HG02981 (cell line): ENCODE measurements around the gene COLEC12.
A peak's percentile ranks its signal among the peaks of the same experiment; 100 is the strongest.

Experiments
- ATAC-seq: cut with Tn5 transposase; IDR thresholded peaks from one replicate; pipeline ENCODE4 v1.9.1; 2021; ENCODE audit warnings: mild to moderate bottlenecking, moderate library complexity; ENCODE audit not compliant: unreplicated experiment

The COLEC12 gene

DNA sequence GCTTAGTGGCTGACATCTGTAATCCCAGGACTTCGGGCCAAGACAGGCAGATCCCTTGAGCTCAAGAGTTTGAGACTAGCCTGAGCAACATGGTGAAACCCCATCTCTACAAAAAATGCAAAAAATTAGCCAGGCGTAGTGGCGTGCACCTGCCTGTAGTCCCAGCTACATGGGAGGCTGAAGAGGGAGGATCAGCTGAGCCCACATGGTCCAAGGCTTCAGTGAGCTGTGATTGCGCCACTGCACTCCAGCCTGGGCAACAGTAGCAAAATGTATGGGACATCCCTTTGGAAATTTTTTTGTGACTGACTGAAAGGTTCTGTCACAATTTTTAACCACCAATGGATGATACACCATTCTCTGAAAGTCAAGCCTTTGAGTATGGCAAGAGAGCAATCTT is 6.3 kb upstream of the COLEC12 start:
- no peak for ATAC-seq

DNA sequence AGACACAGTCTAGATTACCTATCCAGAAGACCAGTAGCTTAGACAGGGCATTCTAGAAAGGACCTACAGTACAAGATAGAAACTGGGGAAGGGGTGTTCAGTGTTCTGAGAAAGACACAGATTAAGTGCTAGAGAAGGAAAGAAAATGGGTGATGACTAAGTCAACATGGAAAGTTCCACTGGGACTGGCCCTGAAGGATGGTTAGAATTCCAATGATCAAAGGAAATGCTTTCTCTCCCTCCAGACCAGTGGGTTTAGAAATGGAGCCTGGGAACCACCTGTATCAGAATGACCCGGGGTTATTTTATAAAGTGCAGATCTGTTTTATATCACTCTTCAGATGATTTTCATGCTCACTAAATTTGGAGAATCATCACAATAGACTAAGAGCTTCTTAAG is 5.8 kb upstream of the COLEC12 start:
- no peak for ATAC-seq

DNA sequence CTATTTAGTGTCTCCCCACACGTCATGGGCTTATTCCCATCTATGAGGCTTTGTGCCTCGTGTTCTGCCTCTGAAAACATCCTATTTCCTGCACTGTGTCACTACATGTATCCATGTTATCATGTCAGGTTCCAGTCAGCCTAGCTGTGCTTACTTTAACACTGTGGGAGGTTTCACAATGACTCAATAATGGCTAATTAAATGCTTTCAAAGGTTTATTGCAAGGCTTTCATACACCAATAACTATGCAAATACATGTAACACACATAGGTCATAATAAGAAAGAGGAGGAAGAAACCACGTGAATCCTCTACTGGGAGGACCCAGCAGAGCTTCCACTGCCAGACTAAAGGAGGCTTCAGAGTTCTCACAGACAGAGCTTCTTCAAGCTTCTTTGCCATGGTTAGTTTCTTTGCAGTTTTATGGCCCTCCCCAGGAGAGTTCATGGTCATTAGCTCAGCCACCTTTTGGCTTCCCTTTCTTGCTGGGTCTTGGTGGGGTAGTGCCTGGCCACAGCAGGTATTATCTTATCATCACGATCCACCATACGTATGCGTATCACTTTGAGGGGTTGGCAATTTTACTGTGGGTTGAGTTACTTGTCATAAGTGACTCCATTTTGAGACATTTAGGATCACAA is 5.1 kb upstream of the COLEC12 start:
- peak; percentile 96 for ATAC-seq

DNA sequence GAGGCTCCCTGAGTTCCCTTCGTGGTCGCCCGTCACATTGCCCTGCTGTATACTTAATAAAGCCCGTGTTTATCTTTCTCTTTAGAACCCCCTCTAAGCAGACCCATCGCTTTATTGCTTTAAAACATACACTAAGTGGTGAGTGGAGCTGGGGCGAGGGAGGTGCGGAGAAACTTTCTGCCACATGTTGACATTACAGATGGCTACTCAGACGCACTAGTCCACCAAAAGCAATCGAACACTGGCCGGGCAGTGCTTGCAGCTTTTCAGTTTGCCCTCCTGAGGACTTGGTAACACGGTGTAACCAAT is 859 bp upstream of the COLEC12 start:
- ATAC-seq = no peak

DNA sequence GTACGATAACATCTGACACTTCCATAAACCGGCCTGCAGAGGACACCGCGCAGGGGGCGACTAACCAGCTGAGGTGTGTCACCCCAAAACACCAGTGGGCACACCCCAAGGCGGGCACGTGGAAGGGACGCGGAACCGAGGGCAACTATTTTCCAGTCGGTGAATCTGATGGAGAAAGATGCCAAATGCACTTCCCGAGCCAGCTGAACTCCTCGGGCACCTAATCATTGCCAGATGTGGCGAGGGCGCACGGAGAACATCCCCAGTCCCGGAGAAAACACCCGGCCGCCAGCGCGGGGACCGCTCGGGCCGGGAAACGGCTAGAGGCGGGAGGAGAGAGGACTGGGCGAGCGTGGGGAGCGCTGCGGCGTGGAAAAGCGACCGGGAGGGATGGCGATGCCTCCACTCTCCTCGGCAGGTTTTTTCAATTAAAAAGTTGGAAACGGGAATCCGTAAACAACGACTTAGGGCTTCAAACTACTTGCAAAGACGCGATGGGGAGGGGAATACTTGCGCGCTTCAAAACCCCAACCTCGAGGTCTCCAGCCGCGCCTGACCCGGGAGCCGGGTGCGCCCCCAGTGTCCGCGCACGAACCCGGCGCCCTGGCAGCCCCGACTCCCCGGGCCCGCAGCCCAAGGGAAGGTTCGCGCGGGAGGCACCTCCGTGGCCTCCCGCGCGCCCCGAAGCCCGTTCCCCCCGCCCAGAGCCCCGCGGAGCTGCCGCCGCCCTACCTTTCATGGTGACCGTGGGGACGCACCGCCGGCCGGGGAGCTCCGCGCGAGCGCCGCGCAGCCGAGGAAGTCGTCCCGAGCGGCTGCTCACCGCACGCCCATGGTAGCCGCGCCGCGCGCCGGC is 497 bp downstream of the COLEC12 start:
- ATAC-seq = no peak

DNA sequence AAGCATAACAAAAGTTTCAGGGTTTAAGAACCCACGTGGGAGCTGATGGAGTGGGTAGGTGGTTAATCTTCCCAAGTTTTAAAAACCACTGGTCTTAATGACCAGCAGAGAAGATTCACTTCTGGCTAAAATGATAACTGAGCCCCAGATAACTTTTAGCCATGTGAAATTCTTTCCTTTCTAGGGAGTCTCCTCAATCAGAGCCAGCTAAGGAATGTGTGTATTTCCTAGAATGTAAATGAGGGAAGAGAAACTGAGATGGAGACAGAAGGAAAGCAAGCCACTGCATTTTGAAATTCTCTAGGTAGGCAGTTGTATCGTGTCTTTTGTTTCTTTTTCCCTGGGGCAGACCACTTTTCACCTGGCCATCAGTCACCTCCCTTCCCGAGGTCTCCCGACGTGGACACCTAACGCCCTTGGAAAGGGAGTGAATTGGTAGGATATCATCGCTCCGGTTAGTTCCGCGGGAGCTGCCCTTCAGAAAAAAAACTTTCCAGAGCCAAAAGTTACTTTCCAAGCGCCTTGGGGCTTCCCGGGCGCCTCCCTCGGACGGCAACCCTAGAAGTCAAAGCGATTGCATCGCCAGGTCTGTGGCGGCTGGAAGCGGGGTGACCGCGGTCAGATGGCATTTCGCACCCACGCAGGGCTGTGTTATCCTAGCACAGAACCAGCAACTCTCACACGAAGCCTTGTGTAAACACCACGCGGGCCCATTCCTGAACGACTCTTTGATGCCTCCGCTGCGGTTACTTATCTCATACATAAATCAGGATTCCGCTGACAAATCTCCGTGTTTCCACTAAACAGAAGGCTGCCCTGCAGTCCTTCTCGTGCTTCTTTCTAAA is 1.3 kb downstream of the COLEC12 start:
- no peak for ATAC-seq

DNA sequence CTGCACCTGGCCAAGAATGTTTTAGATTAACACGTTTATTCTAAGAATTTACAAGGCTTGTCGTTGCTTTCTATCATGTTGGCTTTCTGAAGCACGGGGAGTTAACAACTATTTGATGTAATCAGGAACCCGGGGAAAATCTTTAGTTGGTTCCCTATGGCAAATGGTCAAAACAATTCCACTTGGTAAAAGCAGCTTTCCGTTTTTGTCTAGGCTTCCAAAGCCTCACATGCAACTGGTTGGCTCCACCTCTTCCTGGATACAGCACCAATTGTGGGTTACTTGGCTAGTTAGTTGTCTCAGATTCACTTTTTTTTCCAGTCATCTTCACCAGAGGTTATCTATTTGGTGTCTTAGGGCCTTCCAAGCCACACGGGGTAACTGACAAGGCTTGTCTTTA is 2.8 kb downstream of the COLEC12 start:
- ATAC-seq = no peak

DNA sequence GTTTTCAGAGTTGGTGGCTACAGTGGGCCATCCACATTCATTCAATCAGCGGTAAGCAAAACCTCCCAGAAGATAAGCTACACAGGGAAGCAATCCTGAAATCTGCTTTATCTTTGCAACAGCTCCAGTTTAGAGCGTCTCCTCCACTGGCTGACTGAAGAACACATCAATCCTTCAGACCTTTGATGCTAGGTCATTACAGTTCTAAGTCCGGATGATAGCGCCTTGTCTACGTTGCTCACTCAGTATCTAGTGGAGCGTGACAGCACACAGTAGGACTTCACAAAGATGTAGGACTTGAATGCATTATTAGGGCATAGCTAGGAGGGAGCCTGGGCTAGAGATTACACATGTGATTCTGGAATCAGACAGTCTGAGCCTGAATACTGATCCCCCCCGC is 5.0 kb downstream of the COLEC12 start:
- ATAC-seq = no peak

DNA sequence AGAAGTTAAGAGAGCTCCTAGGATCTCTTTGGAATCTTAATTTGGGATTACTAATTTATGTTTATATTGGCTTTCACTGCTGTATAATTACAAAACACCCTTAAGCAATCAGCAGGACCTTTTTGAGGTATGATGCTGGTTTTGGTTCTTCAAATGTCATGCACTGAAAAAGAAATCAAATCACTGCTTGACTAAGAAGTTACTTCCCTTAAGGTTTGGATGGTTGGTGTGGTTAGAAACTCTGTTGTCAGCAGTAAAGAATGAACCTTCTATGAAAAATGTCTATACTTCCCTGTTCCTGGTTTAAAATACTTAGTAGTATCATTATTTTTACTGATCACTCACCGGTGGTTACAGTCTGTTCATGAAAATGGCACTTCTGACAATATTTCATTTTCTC is 5.5 kb downstream of the COLEC12 start:
- ATAC-seq = no peak

DNA sequence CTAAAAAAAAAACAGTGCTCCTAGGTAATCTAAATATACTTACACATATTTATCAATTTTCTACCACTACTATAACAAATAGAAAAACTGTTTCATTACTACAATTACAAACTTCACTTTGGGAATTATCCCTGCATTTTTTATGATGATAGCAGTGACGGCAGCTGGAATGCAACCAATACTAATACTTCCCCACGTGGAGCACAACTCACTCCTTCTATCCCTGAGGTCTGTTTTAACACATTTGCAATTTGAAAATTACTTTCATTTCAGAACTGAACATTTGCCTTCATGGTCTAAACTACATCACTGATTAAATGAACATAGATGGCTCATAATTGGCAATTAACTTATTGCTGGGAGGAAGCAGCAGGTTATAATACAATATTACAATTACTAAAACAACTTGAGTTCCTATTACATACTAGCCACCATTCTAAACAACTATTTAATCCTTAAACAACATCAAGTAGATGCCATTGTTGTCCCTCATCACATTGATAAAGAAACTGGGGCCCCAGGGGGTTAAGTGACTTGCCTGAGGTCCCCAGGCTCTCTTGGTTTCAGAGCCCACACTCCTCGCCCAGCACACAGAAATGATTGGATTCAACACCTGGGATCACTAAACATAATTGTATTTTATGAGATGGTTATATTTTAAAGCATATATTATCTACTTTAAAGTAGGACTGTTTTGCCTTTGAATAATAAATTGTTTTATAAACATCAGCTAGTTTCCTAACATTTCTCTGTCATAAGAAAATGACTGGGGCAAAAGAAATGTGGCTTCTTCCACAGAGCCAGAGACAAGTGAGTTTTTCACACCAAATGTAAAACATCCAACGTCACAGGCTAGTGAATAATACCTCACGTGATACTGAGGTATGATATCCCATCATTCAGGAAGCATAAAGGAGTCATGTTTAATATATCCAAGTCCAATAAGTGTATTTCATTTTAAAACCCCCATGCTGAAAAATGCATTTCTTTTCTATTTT is 6.2 kb downstream of the COLEC12 start:
- no peak for ATAC-seq

DNA sequence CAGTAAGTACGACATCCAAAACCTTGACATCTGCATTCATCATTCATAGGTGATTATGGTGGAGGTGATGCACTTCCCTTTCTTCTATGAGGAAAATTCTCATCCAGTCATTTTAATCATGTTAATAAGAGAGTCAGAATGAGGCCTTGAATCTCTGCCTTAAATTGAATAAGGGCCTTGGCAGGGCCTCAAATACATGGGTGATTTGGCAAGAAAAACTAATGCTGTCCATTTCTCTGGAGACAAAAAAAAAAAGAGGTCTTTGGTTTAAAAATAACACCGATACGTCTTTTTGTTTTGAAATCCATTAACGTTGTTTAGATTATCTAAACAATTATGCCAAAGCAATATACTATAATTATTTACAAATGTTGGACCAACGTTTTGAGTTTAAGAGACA is 8.1 kb downstream of the COLEC12 start:
- no peak for ATAC-seq

DNA sequence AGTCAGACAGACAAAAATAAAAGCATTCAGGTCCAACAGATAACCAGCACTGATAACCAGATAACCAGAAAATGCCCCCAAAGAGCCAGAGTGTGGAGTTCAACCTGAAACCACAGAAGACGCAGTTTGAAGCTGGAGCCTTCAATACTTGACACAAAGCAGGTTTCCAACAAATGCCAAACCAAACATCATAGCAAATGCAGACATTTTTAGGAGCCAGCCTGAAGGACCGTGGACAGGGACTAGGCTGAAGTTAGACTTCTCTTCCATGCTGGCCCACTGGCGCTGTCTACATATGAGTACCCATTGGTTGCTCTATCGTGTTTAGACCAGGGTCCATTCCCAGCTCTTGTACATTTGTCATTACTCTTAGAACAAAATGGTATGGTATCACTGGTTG is 9.9 kb downstream of the COLEC12 start:
- ATAC-seq = no peak

DNA sequence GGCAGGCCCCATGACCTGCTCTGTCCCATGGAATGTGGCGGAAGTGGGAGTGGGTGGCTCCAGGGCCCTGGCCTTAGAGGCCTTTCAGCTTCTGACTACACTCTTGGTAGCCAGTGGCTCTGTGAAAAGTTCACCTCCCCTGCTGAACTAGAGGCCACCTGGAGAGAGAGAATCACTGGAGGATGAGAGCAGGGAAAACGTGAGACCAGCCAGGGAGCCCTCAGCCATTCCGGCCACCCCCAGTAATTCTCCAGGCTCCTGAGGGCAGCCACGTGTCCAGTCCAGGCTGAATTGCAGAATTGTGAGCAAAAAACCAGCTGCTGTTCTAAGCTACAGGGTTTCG is 10.5 kb downstream of the COLEC12 start:
- ATAC-seq = no peak

DNA sequence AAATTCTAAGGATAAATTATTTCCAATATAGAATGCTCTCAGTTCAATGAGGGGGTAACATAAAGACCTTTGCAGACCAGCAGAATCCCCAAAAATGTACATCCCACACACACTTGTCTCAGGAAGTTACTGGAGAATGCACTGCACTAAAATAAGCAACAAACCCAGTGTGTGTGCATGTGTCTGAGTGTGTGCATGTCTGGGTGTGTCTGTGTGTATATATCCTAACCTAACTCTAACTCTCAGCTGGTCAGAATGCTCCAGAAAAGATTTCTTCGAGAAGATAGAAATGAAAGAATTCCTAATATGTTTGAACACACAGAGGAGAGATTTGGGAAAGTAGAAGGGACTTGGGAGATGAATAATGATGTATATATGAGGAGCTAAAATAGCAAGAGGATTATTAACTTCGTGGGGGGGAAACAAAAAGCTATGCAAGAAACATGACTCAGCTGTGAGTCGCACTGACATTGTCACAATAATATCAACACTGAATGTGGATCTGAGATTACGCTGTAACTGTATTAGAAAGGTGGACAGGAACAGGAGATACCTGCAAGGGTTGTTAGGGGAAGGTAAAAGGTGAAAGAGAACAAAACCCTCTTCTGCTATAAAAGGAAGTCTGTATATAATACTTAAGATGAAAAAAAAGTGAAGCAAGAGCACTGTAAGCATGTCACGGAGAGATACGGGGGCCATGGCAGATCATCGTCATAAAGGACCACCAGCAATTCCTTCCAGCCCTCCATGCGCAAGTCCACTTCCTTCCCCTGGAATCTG is 11.1 kb downstream of the COLEC12 start:
- no peak for ATAC-seq

DNA sequence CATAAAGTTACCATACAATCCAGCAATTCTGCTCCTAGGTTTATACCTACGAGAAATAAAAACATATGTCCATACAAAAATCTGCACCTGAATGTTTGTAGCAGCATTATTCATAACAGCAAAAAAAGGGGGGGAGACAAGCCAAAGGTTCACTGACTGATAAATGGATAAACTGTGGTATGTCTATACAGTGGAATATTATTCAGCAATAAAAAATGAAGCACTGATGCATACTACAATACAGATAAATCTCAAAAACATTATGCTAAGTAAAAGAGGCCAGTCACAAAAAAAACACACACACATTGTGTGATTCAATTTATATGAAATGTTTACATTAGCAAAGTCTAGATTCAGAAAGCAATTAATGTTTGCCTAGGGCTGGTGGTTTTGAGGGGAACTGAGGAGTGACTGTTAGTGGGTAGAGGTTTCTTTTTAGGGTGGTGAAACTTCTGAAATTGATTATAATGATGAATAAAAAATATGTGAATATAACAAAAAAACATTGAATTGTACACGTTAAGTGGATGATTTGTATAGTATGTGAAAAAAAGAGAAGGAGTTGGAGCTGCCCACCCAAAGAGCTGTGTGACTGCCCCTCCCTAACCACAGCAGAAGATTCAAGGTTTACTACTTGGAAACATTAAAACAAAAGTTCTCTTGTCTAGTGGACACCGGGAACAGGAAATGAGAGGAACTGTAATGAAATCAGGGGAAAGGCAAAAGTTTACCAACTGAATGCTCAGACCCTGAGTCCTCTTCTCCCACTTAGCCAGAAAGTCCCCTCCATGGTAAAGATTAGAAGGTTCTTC is 13.4 kb downstream of the COLEC12 start:
- ATAC-seq = no peak

DNA sequence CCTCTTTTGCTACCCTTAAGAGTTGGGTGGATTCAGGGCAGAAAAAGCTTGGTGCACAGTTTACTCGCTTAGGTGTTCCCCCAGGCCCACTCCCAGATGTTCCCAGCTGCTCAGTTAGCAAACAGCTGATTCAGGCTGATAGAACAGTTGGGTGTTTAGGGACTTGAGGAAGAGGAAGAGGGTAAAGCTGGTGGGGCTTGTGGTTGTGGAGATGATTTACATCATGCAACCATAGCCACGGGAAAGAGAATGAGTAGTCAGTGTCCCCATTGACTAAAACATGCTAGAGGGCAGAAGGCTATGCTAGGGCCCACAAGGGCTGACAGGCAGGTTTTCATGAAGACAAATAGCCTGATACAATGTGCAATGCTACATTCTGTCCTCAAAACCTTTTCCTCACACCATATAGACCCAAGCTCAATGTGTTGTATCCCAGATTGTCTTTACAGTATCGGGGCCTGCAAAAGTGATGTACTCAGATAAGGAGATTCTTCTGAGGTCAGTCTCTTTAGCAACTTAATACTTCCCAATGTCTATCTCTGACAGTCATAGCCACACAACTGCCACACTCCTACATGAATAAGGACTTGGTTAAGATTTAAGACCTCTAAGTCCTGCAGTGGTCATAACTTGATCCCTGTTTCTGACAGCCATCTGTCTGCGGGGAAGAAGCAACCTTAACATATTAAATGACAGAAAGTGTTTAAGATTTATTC is 15.6 kb downstream of the COLEC12 start:
- peak; percentile 76 for ATAC-seq

DNA sequence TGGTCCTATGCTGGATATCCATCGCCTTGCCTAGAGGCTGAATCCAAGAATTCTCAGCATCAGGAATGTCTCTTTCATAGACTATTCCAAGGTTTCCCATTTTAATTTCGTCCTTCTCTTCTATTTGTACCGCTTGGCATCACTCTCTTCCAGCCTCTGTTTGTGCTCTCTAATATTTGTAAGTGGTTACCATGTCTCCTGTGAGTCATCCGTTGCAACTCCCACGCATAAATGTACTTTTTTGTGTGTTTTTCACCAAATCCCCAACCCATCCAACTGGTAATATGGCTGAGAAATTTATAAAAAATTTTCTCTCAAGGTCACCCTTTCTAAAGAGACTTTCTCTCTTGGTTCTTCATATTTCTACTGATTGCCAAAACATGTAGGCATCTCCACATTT is 21.8 kb downstream of the COLEC12 start:
- ATAC-seq = no peak

DNA sequence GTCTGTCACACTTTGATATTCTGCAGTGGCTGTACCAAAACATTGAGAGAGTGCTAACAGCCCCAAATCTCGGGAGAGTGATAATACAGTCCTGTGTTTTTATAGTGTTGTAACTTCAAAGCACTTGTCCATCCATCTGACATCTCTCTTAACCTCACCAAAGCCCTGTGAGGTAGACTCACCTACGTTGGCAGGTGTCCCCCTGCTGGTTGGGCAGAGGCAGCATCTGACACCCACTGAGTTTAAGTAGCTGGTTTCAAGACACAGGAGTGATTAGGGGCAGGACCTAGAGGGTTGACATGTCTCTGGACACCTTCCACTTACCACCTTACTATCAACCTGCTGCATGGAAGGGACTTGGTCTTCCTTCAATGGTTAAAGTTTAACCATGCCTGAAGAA is 22.9 kb downstream of the COLEC12 start:
- ATAC-seq = no peak

DNA sequence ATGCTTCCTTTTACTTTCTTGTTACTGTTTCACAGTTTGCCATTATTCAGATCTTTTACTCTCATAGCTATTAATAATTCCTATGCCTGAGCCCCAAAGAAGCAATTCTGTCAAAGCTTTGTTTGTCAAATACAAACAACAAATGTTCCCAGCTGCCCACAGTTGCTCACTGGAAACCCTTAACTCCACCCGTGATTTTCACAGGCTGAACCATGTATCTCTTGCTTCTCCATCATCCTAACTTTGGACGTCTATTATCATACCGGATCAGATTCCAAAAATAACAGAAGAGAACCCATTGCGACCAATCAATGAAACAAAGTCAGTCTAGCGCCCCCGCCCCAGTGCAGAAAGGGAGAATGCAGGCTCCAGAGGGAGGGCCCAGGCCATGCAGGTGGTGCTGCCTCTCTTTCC is 24.2 kb downstream of the COLEC12 start:
- ATAC-seq = no peak
